Uterus (tissue), 4 donors: ENCODE data around the gene MAD1L1. TPM values are rescaled to one million over a fixed set of nuclear protein-coding genes. Genes with fewer than 3 reads are reported as not detected.
A peak's percentile ranks its signal among the peaks of the same experiment; 100 is the strongest.

Source experiments
- DNase-seq, 2 donors: peaks; one replicate each; pipeline ENCODE4 v3.0.0-alpha.2; 2019 to 2020
- H3K27ac ChIP-seq, 2 donors: fragments of 200-600 bp; sonication (generic); 1 replicate in 1 of 2; 2 replicates in 1 of 2; pipeline ENCODE4 v1.5.1; 2016 to 2018
- H3K27me3 ChIP-seq, 2 donors: fragments of 200-600 bp; sonication (generic); one replicate each; pipeline ENCODE4 v1.5.1; 2018 to 2019; ENCODE audit warnings: control low read depth in 1 of 2
- H3K36me3 ChIP-seq, 2 donors: fragments of 200-600 bp; sonication (generic); one replicate each; pipeline ENCODE4 v1.5.1; 2019; ENCODE audit warnings: control low read depth in 1 of 2
- H3K4me1 ChIP-seq, 2 donors: fragments of 200-600 bp; sonication (generic); one replicate each; pipeline ENCODE4 v1.5.1; 2018 to 2019; ENCODE audit warnings: control low read depth in 1 of 2
- H3K4me3 ChIP-seq, 2 donors: fragments of 200-600 bp; sonication (generic); 1 replicate in 1 of 2; 2 replicates in 1 of 2; pipeline ENCODE4 v1.5.1; 2018 to 2019; ENCODE audit warnings: mild to moderate bottlenecking in 1 of 2
- H3K9me3 ChIP-seq, 2 donors: fragments of 200-600 bp; sonication (generic); one replicate each; pipeline ENCODE4 v1.5.1; 2019; ENCODE audit warnings: control low read depth in 1 of 2
- POLR2A ChIP-seq, 2 donors: fragments of 450-650 bp; IDR thresholded peaks; one replicate each; pipeline ENCODE4 v1.6.1; 2016; ENCODE audit warnings: antibody characterized with exemption in 2 of 2, mild to moderate bottlenecking in 1 of 2, moderate library complexity in 1 of 2
- intact Hi-C: fragments of 100-400 bp; cut with DNase I; formaldehyde crosslinking; loops from one replicate; pipeline ENCODE4 v1.15.1; 2023; ENCODE audit warnings: low total_unique reads
- total RNA-seq, 4 donors: library from RNA; depleted of rRNA in 3 of 4; stranded (reverse); fragments of >200 nt in 3 of 4; gene quantifications; one replicate each; pipeline versions ENCODE4 v1.1.0 to v1.2.4, GENCODE V29; 2014 to 2023
- TF ChIP-seq, protein P1 (sequence below), 4 experiments: fragments of 200-600 bp in 2 of 4; fragments of 450-650 bp in 2 of 4; sonication (generic) in 2 of 4; IDR thresholded peaks; one replicate each; pipeline ENCODE4 v1.5.1; 2016 to 2019; ENCODE audit warnings: antibody characterized with exemption in 4 of 4, mild to moderate bottlenecking in 2 of 4, moderate library complexity in 1 of 4
- donor health status: DM: yes; HTN: yes; CAD: no.

Gene MAD1L1
- total RNA-seq, 4 donors from 2014 or later = 13.3 to 37.4 (median 33.1) TPM

DNA sequence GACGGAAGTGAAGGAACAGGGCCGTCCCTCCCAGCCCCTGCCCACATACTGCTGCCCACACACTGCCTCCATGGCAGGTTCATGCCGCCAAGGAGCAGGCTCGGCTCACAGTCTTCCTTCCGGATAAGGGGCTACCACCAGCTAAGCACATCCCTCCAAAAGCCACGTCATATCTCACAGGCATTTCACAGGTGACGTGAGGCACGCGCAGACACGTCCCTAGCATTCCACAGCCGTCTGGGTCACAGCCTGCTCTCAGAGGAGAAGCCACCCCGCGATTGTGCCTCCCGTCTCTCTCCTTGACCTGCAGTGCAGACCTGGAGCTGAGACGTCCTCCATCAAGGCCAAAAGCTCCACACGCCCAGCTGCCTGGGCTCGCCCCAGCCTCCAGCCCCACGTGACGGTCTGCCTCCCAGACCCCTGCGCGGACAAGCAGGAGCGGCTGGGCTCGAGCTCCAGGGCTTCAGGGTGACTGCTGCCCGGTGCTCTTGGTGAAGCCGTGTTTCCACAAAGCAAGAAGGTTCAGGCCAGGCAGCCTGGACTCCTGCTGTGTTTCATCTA lies 114.0 kb downstream of the MAD1L1 start:
- H3K27ac ChIP-seq = no peak overlapping the region
- DNase-seq = no peak
- intact Hi-C loops = no loop called here

DNA sequence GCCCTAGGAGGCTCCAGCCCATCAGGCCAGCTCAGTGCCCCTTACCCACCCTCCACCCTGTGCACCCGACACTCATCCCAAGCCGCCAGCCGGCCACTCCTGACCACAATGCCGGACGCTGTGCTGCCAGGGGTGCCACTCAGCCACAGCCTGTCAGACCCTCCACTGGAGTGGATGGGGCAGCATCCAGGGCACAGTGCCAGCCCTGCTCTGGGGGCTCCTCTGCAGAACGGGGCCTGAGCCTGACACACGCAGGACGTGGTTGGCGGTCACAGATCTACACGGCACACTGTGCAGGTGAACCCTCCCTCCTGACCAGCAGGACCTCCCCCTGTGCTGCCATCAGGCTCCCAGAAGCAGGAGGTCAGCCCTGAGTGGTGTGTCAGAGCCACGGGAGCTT lies 114.7 kb downstream of the MAD1L1 start:
- peaks cover 0 to 5% of the 10 kb centered on the region in 2 donors for H3K4me1 ChIP-seq

More for the DNA sequence above, 114.0 kb downstream of the MAD1L1 start:
- Histone ChIP-seq H3K27me3 (no peaks in the 10 kb centered on the region), H3K9me3 (no peaks in the 10 kb centered on the region), H3K4me1 (peaks cover 0 to 5% of the 10 kb centered on the region in 2 donors), H3K4me3 (no peak overlapping the region), H3K36me3 (no peaks in the 10 kb centered on the region)
- no peak for TF ChIP-seq POLR2A (IDR thresholded peaks at IDR 0.05)
- TF ChIP-seq, protein P1, sequence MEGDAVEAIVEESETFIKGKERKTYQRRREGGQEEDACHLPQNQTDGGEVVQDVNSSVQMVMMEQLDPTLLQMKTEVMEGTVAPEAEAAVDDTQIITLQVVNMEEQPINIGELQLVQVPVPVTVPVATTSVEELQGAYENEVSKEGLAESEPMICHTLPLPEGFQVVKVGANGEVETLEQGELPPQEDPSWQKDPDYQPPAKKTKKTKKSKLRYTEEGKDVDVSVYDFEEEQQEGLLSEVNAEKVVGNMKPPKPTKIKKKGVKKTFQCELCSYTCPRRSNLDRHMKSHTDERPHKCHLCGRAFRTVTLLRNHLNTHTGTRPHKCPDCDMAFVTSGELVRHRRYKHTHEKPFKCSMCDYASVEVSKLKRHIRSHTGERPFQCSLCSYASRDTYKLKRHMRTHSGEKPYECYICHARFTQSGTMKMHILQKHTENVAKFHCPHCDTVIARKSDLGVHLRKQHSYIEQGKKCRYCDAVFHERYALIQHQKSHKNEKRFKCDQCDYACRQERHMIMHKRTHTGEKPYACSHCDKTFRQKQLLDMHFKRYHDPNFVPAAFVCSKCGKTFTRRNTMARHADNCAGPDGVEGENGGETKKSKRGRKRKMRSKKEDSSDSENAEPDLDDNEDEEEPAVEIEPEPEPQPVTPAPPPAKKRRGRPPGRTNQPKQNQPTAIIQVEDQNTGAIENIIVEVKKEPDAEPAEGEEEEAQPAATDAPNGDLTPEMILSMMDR (IDR thresholded peaks at IDR 0.05) = no peak

DNA sequence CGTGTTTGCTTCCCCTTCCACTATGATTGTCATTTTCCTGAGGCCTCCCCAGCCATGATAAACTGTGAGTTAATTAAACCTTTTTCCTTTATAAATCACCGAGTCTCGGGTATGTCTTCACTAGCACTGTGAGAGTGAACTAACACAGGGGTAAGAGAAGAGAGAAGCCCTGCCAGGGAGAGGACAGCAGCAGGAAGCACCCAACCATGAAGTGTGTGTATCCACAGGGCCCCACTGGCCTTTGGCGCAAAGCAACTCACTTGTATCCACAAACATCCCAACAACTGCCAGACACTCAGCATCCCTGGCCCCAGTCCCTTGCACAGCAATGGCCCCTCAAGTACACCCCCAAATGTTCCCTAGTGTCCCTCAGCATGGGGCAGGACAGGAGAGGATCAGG lies 115.1 kb downstream of the MAD1L1 start:
- Histone ChIP-seq H3K4me1 (peaks cover 0 to 5% of the 10 kb centered on the region in 2 donors), H3K27ac (no peak overlapping the region)
- intact Hi-C loops = no loop called here

More for the DNA sequence above, 114.7 kb downstream of the MAD1L1 start:
- no peak overlapping the region for H3K4me3 ChIP-seq
- H3K9me3 ChIP-seq = no peaks in the 10 kb centered on the region
- no peak overlapping the region for H3K27ac ChIP-seq
- DNase-seq = no peak
- intact Hi-C loops = no loop called here
- no peaks in the 10 kb centered on the region for H3K27me3 ChIP-seq
- H3K36me3 ChIP-seq = no peaks in the 10 kb centered on the region
- TF ChIP-seq, protein P1 (IDR thresholded peaks at IDR 0.05) = no peak
- TF ChIP-seq POLR2A (IDR thresholded peaks at IDR 0.05) = no peak

GRCh38 chr7:2116989-2117591 lies 115.7 kb downstream of the MAD1L1 start:
- no peak overlapping the region for H3K4me3 ChIP-seq
- intact Hi-C loops = no loop called here
- H3K36me3 ChIP-seq = no peaks in the 10 kb centered on the region
- H3K27ac ChIP-seq = no peak overlapping the region
- H3K4me1 ChIP-seq = peaks cover 0 to 5% of the 10 kb centered on the region in 2 donors
- peak in 1 of 2 donors; percentile 42 for DNase-seq
- no peak for TF ChIP-seq POLR2A (IDR thresholded peaks at IDR 0.05)
- TF ChIP-seq, protein P1 (IDR thresholded peaks at IDR 0.05) = no peak
- no peaks in the 10 kb centered on the region for H3K9me3 ChIP-seq
- no peaks in the 10 kb centered on the region for H3K27me3 ChIP-seq

More for the DNA sequence above, 115.1 kb downstream of the MAD1L1 start:
- no peak overlapping the region for H3K4me3 ChIP-seq
- no peak for DNase-seq
- H3K9me3 ChIP-seq = no peaks in the 10 kb centered on the region
- TF ChIP-seq POLR2A (IDR thresholded peaks at IDR 0.05) = no peak
- TF ChIP-seq, protein P1 (IDR thresholded peaks at IDR 0.05) = no peak
- H3K36me3 ChIP-seq = no peaks in the 10 kb centered on the region
- H3K27me3 ChIP-seq = no peaks in the 10 kb centered on the region

GRCh38 chr7:2116448-2116810 lies 116.3 kb downstream of the MAD1L1 start:
- intact Hi-C loops = no loop called here
- no peak overlapping the region for H3K4me3 ChIP-seq
- no peak for DNase-seq
- TF ChIP-seq, protein P1 (IDR thresholded peaks at IDR 0.05) = no peak
- no peak for TF ChIP-seq POLR2A (IDR thresholded peaks at IDR 0.05)
- peaks cover 0 to 5% of the 10 kb centered on the region in 2 donors for H3K4me1 ChIP-seq
- no peaks in the 10 kb centered on the region for H3K27me3 ChIP-seq
- no peaks in the 10 kb centered on the region for H3K9me3 ChIP-seq
- H3K36me3 ChIP-seq = no peaks in the 10 kb centered on the region
- no peak overlapping the region for H3K27ac ChIP-seq
